Globus pallidus (tissue), 1 donor: ENCODE data around the gene PDK2.

Experiments used
- DNase-seq: peaks from one replicate; pipeline ENCODE4 v3.0.0-alpha.2; 2015; ENCODE audit warnings: low spot score

The PDK2 gene

DNA sequence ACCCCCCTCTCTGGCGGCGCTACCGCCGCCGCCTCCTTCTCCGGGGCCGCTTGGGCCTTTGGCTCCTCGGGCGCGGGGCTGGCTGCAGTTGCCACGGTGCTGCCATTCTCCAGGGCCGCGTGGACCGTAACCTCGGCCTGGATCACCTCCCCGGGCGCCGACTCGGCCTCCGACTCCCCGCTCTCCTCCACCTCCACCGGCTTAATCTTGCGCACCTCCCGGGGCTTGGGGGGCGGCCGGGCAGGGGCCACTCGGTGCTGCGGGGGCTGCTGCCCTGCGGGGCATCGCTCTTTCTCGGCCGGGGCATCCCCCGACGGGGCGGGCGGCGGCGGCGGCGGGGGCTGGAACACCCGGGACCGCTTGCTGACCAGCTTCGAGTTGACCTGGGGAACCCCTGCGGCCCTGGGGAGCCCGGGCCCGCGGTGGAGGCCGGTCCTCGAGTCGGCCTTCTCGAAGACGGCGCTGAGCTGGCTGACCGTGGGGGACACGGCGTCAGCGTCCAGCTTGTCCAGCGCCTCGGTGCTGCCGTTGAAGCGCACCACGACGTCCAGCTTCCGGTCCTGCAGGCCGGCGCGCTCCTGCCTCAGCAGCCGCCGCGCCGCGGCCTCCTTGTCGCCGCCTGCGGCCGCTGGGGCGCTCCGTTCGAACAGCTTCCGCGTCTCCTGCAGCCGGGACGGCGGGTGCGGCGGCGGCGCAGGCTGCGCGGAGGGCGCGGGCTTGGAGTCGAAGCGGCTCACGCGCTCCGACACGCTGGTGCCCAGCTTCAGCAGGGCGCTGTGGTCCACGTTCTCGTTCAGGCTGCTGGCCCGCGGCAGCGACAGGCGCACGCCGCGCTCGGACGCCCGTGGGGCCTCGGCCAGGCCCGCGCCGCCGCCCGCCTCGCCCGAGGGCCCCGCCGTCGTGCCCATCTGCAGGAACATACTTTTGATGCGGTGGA is 54.5 kb downstream of the PDK2 start:
- DNase-seq = peak; percentile 43

DNA sequence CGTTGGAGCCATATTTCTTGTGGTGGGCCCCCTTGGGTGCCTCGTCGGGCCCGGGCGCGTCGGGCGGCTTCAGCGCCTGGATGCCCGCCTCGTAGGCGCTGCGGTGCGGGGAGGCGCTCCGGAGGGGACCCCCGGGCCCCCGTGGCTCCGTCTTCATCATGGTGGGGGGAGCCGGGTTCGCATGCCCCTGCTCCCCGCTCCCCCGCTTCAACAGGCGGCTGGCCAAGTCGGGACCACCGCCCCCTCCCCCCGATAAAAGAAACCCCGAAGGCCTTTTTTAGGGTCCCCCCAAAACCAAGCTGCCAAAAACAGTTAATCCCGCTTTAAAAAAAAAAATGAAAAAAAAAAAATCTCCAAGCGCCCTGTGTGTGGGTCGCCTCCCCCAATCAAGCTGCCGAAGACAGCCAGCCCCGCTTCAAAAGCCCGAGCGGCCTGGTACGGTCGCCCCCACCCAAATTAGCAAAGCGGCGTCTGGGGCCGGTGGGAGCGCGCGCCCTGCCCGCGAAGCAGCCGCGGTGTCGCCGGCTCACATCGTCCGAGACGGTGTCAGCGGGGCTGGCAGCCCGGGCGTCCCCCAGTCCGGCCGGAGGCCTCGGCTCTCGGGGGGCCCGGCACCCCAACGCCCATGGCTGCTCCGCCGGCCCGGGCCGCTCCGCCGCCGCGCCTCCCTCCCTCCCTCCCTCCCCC is 55.3 kb downstream of the PDK2 start, which contains the start of gene PPP1R9B:
Gene PPP1R9B (minus strand): TSS at position 324 of the 687 bp plus-strand sequence. CDS start 164 bp downstream, at position 160.
- no peak for DNase-seq

DNA sequence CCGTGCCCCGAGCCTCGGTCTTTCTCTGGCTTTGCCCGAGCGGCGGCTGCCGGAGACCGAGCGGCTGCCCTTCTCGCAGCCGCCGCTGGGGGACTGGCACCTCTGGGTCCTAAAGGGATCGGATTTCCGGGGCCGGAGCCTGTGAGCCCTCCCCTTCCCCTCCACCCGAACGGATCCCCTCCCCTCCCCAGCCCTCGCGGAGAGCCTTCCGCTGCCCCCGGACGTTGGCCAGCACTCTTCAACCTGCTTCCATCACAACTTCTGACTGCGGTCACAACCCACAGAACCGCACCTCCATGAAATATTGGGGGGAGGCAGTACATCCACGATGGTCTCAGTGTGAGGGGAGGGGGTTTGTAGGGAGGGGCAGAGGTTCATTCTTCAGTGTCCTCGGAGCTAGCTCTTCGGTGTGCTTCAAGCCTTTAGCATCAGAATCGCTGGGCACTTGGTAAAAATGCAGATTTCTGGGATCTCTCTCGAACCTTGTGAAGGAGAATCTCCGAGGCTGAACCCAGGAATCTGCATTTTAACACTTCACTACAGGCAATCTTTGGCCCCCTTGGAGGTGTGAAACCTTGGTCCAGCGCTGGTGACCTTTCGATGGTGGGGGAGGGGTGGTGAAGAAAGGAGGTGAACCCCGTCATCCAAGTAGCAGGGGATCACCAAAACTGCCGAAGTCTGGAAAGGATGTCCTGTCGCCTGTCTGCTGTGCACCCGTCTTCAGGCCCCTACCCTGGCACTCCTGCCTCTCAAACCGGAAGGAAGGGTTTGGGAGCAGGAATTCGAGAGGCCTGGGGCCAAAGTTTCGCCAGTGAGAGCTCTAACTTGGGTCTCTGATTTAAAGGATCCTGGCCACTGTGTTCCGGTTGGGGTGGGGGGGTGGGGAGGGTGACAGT is 56.1 kb downstream of the PDK2 start:
- DNase-seq = peak; percentile 90

DNA sequence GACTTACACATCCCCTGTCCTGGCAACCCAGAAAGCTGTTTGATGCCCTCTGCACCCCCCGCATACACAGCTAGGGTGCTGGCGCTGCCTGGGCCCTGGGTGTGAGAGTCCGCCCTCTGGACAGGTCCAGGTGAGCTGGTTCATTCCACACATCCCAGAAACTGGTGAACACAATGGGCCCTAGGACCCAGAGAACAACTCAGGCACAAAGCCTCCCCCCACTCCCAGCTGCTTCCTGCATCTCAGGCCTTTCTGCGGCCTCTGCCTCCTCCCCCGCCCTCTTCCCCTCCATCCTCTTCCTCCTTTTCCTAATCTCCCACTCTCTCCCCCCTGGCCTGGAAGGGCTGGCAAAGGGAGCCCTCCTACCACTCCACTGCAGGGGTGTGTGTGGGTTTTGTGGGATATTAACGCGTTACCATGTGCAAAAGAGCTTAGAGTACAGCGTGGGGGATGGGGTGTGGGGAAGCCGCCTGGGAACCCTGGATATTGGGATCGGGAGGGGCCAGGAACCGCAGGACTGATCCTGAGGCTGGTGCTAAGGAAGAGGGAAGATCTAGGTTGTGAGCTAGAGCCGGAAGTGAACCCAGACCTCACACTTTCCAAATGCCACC is 56.9 kb downstream of the PDK2 start:
- peak; percentile 95 for DNase-seq

DNA sequence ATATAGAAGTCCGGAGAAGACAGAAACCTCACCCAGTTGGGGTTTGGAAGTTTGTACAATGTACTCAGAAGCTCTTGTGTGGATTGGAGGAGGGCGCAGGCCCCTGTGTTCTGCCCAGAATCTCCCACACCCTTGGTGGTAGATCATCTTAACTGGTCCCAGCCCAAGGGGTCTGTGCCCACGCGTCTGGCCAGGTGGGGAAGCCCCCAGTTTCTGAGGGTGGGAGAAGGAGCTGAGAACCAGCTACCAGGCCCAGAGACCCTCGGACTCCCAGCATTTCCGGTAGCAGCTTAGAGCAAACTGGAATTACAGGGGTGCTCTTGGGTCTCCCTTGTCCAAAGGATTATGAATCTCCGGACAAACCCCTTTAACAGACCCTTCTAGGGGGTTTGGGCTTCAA is 57.6 kb downstream of the PDK2 start:
- no peak for DNase-seq

DNA sequence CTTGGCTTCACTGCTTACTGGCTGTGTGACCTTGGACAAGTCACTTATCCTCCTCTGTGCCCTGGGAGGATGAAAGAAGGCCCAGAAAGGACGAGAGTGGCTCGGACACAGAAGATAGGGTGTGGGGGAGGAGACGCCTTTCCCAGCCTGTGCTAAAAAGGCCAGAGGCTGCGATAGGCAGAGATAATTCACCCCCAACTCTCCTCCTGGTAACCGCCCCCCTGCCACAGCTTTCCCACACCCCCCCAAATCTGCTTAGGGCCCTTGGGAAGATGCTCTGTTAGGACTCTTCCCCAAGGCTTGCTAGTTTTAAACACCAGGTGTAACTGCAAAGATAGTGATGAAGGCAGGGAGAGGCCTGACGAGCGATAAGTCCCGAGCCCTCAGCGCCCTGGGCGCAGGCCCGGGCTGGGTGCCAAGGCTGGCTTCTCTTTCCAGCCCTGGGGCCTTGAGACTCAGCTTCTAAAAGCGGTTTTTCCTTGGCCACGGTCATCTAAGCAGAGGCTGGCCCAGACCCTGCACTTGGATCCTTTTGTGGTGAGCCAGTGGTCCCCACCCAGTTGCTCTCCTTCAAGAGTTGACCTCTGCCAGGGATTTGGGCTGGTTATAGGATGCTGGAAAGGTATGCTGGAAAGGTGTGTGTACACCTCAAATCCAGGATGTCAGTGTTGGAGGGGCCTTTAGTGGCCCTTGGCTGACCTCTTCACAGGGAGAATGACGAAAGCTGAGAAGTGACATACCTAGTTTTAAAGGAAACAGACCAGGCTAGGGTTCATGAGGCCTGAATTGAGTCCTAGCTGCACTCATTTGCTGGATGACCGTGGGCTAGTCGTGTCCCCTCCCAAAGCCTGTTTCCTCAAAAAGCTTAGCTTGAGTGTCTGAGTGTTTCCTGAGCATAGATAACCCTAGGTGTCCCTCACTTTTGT is 58.8 kb downstream of the PDK2 start:
- no peak for DNase-seq

DNA sequence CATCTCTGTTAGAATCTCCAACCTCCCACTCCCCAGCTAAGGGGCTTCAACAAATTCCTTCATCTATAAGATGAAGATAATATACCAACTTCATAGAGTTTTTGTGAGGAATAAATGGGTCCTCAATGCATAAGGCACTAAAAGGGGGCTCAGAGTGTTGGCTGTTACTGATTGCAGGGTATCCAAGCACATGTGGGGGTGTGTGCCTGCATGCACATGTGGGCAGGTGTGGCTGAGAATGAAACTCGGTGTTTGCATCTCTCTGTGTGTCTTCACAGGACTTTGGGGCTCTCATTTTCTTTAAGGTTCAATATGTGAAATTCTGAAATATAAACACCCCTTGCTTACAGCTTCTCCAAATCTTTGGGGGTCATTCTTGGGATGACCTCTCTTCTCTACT is 59.5 kb downstream of the PDK2 start:
- no peak for DNase-seq

DNA sequence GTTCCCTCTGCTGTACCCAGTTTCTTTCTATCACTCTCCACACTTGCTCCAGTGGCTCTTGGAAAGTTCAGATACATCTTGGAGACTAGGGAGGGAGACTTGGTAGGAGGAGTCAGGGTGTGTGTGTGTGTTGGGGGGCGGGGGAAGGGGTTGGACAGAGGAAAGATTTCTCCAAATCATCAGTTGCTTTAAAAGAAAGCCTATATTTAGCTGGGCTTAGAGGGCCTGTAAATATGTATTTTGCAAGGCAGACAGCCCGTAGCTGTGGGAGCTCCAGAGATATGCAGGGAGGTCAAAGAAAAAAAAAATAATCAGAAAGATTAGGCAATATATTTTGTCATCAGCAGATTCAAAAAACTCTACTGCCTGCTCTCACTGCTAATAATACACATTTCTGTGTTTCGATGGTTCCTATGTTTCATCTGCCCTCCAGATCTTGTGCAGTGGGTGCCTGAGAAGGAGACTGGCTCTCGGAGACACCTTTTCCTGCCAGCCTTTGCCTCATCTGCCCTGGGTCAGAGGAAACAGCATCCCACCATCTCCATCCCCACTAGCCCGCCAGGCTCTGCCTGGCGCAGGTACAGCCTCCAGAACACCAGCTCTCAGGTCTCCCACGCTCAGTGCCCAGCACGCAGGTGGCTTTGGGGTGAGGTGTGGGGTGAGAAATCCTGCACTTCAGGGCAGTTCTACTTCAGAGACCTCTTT is 60.1 kb downstream of the PDK2 start:
- no peak for DNase-seq

DNA sequence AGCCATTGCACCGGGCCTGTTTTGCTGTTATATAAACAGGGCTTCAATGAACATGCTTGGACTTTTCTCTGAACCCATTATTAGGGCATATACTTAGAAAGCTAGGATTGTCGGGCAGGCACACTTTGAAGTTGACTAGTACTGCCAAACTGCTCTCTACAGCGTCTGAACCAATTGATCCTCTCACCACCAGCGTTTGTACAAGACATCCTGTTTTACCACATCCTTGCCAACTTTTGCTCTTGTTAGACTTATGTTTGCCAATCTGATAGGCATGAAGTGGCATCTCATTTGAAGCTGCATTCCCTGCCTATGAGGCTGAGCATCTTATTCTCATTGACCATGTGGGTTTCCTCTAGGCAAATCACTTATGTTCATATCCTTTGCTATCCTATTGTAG is 62.7 kb downstream of the PDK2 start:
- DNase-seq = no peak

DNA sequence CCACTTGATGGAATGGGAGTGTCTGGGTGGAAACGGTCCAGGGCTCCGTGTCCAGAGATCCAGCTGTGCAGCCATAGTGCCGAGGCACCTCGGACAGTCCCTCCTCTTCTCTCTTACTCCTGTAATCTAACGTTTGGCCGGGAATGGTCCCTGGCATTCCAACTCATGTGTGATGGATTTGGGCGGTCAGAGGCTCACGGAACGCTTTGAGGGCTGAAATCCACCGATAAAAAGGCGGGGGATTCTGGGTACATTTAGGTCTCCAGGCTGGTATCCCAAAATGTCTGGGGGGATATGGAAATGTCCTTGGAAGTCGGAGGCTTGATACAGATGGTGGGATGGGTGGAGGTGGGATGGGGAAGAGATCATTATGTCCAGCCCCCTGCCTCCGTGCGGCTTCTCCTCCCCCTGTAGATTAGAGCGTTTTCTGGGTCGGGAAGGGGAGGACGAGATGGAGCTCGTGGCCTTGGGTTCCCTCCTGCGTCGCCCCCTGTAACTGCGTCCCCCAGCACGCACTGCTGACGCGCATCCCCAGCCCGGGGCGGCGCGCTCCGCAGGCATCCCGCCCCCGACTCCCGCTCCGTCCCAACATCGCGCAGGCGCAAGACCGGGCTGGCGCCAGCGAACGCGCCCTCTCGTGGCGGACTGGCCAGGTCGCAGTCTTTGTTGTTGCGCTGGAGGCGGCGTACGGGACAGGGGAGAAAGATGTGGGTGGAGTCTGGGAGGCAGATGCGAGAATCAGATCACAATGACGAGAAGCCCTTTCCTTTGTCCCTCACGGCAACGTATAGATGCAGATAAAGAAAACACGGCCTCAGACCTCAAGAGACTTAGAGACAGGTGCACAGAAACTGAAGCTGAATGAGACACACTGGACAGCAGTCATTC is 66.1 kb downstream of the PDK2 start:
- peak; percentile 85 for DNase-seq
